ENCODE results near the gene MBOAT1.

MBOAT1 gene

GRCh38 chr6:20160541-20161283 lies 51.6 kb downstream of the MBOAT1 start:
- Histone ChIP-seq H3K4me3 (ENCODE audit: low read depth, low read length) (no peak overlapping the region), H3K36me3 (replicated peaks) (no peaks in the 10 kb centered on the region), H3K27me3 (replicated peaks) (no peaks in the 10 kb centered on the region), H3K27ac (no peak overlapping the region)
- TF ChIP-seq CTCF (IDR thresholded peaks at IDR 0.05; ENCODE audit: low read depth, low read length, missing control alignments) = no peak
- in situ Hi-C loops (cut with HindIII; ENCODE audit: low pct_ligation_motif_present, low sequenced_read_pairs) = no loop called here
- no peak for DNase-seq

- no peak for TF ChIP-seq CTCF (IDR thresholded peaks at IDR 0.05; ENCODE audit: low read depth, low read length, missing control alignments)
- no peak for DNase-seq
- Histone ChIP-seq H3K36me3 (replicated peaks) (no peaks in the 10 kb centered on the region), H3K27me3 (replicated peaks) (no peaks in the 10 kb centered on the region), H3K4me3 (ENCODE audit: low read depth, low read length) (no peak overlapping the region), H3K27ac (no peak overlapping the region)
- in situ Hi-C loops (cut with HindIII; ENCODE audit: low pct_ligation_motif_present, low sequenced_read_pairs) = no loop called here
Measured at GRCh38 chr6:20159781-20160540, 52.3 kb downstream of the MBOAT1 start.

GRCh38 chr6:20159098-20159497 lies 53.2 kb downstream of the MBOAT1 start:
- no peak for DNase-seq
- H3K36me3 ChIP-seq (replicated peaks) = no peaks in the 10 kb centered on the region
- in situ Hi-C loops (cut with HindIII; ENCODE audit: low pct_ligation_motif_present, low sequenced_read_pairs) = no loop called here
- no peak for TF ChIP-seq CTCF (IDR thresholded peaks at IDR 0.05; ENCODE audit: low read depth, low read length, missing control alignments)
- no peaks in the 10 kb centered on the region for H3K27me3 ChIP-seq (replicated peaks)
- no peak overlapping the region for H3K27ac ChIP-seq
- no peak overlapping the region for H3K4me3 ChIP-seq (ENCODE audit: low read depth, low read length)

GRCh38 chr6:20158676-20159075 lies 53.6 kb downstream of the MBOAT1 start:
- in situ Hi-C loops (cut with HindIII; ENCODE audit: low pct_ligation_motif_present, low sequenced_read_pairs) = no loop called here
- no peak for DNase-seq
- Histone ChIP-seq H3K27me3 (replicated peaks) (no peaks in the 10 kb centered on the region), H3K4me3 (ENCODE audit: low read depth, low read length) (no peak overlapping the region), H3K36me3 (replicated peaks) (no peaks in the 10 kb centered on the region), H3K27ac (no peak overlapping the region)
- no peak for TF ChIP-seq CTCF (IDR thresholded peaks at IDR 0.05; ENCODE audit: low read depth, low read length, missing control alignments)

DNA sequence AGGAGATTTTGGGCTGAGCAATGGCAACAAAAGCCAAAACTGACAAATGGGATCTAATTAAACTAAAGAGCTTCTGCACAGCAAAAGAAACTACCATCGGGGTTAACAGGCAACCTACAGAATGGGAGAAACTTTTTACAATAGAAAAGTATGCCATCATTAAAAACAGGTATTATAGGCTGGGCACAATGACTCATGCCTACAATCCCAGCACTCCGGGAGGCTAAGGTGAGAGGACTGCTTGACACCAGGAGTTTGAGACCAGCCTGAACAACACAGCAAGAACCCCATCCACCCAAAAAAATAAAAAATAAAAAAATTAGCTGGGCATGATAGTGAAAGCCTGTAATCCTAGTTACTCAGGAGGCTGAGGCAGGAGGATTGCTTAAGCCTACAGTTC lies 55.4 kb downstream of the MBOAT1 start:
- Histone ChIP-seq H3K4me3 (ENCODE audit: low read depth, low read length) (no peak overlapping the region), H3K36me3 (replicated peaks) (no peaks in the 10 kb centered on the region), H3K27ac (no peak overlapping the region), H3K27me3 (replicated peaks) (no peaks in the 10 kb centered on the region)
- DNase-seq = no peak
- in situ Hi-C loops (cut with HindIII; ENCODE audit: low pct_ligation_motif_present, low sequenced_read_pairs) = no loop called here
- no peak for TF ChIP-seq CTCF (IDR thresholded peaks at IDR 0.05; ENCODE audit: low read depth, low read length, missing control alignments)

All from brain microvascular endothelial cell (primary cell).